ENCODE results near the gene SKAP2. TPM values are rescaled to one million over a fixed set of nuclear protein-coding genes. Genes with fewer than 3 reads are reported as not detected.

SKAP2 gene
- polyA plus RNA-seq, 1 experiment = 2.7 TPM

- CTCF ChIA-PET = interaction anchor here (1.0 kb wide), 1 partner anchor 174 kb away, joined by 5 read pairs; no protein-coding TSS in a partner anchor
- POLR2A ChIA-PET = no interaction called here
- no peaks in the 10 kb centered on the region for H3K27me3 ChIP-seq (ENCODE audit: control insufficient read depth, insufficient read depth, low read length)
- H3K36me3 ChIP-seq (ENCODE audit: control insufficient read depth, insufficient read depth, low read length) = no peaks in the 10 kb centered on the region
- H3K4me3 ChIP-seq (ENCODE audit: low read depth, low read length) = no peak overlapping the region
- DNase-seq (ENCODE audit: low read depth) = no peak
- TF ChIP-seq, protein P1, sequence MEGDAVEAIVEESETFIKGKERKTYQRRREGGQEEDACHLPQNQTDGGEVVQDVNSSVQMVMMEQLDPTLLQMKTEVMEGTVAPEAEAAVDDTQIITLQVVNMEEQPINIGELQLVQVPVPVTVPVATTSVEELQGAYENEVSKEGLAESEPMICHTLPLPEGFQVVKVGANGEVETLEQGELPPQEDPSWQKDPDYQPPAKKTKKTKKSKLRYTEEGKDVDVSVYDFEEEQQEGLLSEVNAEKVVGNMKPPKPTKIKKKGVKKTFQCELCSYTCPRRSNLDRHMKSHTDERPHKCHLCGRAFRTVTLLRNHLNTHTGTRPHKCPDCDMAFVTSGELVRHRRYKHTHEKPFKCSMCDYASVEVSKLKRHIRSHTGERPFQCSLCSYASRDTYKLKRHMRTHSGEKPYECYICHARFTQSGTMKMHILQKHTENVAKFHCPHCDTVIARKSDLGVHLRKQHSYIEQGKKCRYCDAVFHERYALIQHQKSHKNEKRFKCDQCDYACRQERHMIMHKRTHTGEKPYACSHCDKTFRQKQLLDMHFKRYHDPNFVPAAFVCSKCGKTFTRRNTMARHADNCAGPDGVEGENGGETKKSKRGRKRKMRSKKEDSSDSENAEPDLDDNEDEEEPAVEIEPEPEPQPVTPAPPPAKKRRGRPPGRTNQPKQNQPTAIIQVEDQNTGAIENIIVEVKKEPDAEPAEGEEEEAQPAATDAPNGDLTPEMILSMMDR (IDR thresholded peaks at IDR 0.05; ENCODE audit: insufficient read depth, low read depth, low read length) = no peak
Observed at GRCh38 chr7:26861050-26861449, 3.3 kb downstream of the SKAP2 start.

- DNase-seq (ENCODE audit: low read depth) = no peak
- Histone ChIP-seq H3K4me3 (ENCODE audit: low read depth, low read length) (no peak overlapping the region), H3K36me3 (ENCODE audit: control insufficient read depth, insufficient read depth, low read length) (no peaks in the 10 kb centered on the region), H3K27me3 (ENCODE audit: control insufficient read depth, insufficient read depth, low read length) (no peaks in the 10 kb centered on the region)
- ChIA-PET CTCF (interaction anchor here (1.3 to 1.4 kb wide), 3 partner anchors 174 to 291 kb away, joined by 3 to 5 read pairs (median 4); partner anchors contain the start of gene HOXA5), POLR2A (no interaction called here)
- TF ChIP-seq, protein P1 (IDR thresholded peaks at IDR 0.05; ENCODE audit: insufficient read depth, low read depth, low read length) = no peak
Observed at GRCh38 chr7:26860361-26860760, 4.0 kb downstream of the SKAP2 start.

GRCh38 chr7:26859720-26860119 lies 4.7 kb downstream of the SKAP2 start:
- CTCF ChIA-PET = interaction anchor here (0.6 to 1.4 kb wide), 5 partner anchors 9 to 292 kb away, joined by 3 to 5 read pairs (median 3); partner anchors contain the start of gene HOXA5
- Histone ChIP-seq H3K4me3 (ENCODE audit: low read depth, low read length) (no peak overlapping the region), H3K27me3 (ENCODE audit: control insufficient read depth, insufficient read depth, low read length) (no peaks in the 10 kb centered on the region), H3K36me3 (ENCODE audit: control insufficient read depth, insufficient read depth, low read length) (no peaks in the 10 kb centered on the region)
- TF ChIP-seq, protein P1 (IDR thresholded peaks at IDR 0.05; ENCODE audit: insufficient read depth, low read depth, low read length) = no peak
- no peak for DNase-seq (ENCODE audit: low read depth)
- POLR2A ChIA-PET = no interaction called here

GRCh38 chr7:26858735-26859134 lies 5.7 kb downstream of the SKAP2 start:
- ChIA-PET POLR2A (no interaction called here), CTCF (interaction anchor here (1.2 to 1.4 kb wide), 4 partner anchors 172 to 321 kb away, joined by 3 to 5 read pairs (median 4); partner anchors contain the start of gene HOXA4)
- TF ChIP-seq, protein P1 (IDR thresholded peaks at IDR 0.05; ENCODE audit: insufficient read depth, low read depth, low read length) = no peak

DNA sequence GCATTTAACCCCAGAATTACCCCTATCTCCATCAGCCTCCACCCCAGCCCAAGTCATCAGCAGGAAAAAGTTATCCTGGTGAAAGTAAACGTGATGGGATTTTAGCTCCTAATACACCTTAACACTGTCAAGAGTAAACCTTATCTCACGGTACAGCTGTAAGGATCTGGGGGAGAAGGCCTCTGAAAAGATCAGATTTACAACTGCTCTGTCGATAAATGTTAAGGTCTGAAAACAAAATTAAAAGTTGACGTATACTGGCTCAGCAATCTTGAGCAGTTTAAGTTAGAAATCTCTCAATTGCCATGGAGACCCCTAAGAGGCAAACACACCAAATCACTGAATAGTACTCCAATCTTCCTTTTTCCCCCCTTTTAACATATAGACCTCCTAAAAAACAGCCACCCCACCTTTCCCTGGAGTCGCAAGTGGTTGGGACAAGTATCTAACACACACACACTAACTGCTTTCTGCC lies 6.1 kb downstream of the SKAP2 start:
- POLR2A ChIA-PET = no interaction called here
- Histone ChIP-seq H3K27me3 (ENCODE audit: control insufficient read depth, insufficient read depth, low read length) (no peaks in the 10 kb centered on the region), H3K36me3 (ENCODE audit: control insufficient read depth, insufficient read depth, low read length) (no peaks in the 10 kb centered on the region), H3K4me3 (ENCODE audit: low read depth, low read length) (no peak overlapping the region)
- TF ChIP-seq, protein P1 (IDR thresholded peaks at IDR 0.05; ENCODE audit: insufficient read depth, low read depth, low read length) = no peak
- CTCF ChIA-PET = interaction anchor here (1.2 to 1.3 kb wide), 3 partner anchors 273 to 322 kb away, joined by 3 to 10 read pairs (median 5); partner anchors contain the start of genes HOXA4 and HOXA5
- no peak for DNase-seq (ENCODE audit: low read depth)

More at GRCh38 chr7:26858735-26859134, 5.7 kb downstream of the SKAP2 start:
- H3K27me3 ChIP-seq (ENCODE audit: control insufficient read depth, insufficient read depth, low read length) = no peaks in the 10 kb centered on the region
- no peaks in the 10 kb centered on the region for H3K36me3 ChIP-seq (ENCODE audit: control insufficient read depth, insufficient read depth, low read length)
- DNase-seq (ENCODE audit: low read depth) = no peak
- H3K4me3 ChIP-seq (ENCODE audit: low read depth, low read length) = no peak overlapping the region
